Measurements from ENCODE around the gene ARHGAP15.
A peak's percentile ranks its signal among the peaks of the same experiment; 100 is the strongest.

Gene ARHGAP15

DNA sequence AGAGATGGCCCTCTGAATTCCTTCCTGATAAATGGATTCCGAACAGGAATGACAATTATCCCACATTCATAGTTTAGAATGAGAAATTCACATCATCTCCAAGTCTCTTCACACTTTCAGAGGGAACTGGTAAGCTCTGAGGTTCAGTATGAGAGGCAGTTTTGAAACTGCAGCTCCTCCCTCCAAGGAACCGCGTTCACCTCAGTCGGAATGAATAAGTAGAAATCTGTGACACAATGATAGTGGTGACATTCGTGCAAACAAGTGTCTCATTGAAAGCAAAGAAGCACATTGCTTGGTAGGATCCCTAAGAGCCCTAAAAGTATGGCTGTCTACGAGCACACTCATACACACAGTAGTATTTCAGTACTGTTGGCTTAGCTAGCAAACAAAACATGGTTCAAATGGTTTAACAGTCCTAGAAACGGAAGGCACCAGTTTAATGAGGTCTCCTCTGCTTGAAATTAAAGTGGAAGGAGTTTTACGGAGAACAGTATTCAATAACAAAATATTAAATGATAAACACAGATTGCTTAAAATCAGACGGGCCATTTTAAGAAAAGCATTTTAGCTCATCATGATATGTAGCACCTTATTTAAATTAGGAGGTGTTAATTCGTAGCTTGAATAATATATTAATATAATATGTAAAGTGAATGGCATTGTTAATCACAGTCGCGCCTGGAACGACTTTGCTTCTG lies 225.0 kb downstream of the ARHGAP15 start:
- no peak for TF ChIP-seq CTCF (IDR thresholded peaks at IDR 0.05; ENCODE audit: low read depth, low read length)
- H3K36me3 ChIP-seq = no peaks in the 10 kb centered on the region
- DNase-seq = no peak
- no peaks in the 10 kb centered on the region; the same call in 1 of the 2 replicates for H3K4me1 ChIP-seq
- H3K4me3 ChIP-seq (ENCODE audit: low read depth, low read length) = no peak overlapping the region
- H3K27me3 ChIP-seq = no peaks in the 10 kb centered on the region
- no peaks in the 10 kb centered on the region for H3K9me3 ChIP-seq

GRCh38 chr2:143355870-143356269 lies 226.7 kb downstream of the ARHGAP15 start:
- Histone ChIP-seq H3K36me3 (no peaks in the 10 kb centered on the region), H3K4me3 (ENCODE audit: low read depth, low read length) (peak overlapping the region; percentile 34), H3K9me3 (no peaks in the 10 kb centered on the region), H3K4me1 (no peaks in the 10 kb centered on the region; the same call in 1 of the 2 replicates), H3K27me3 (no peaks in the 10 kb centered on the region)
- no peak for TF ChIP-seq CTCF (IDR thresholded peaks at IDR 0.05; ENCODE audit: low read depth, low read length)
- peak; percentile 9 for DNase-seq

DNA sequence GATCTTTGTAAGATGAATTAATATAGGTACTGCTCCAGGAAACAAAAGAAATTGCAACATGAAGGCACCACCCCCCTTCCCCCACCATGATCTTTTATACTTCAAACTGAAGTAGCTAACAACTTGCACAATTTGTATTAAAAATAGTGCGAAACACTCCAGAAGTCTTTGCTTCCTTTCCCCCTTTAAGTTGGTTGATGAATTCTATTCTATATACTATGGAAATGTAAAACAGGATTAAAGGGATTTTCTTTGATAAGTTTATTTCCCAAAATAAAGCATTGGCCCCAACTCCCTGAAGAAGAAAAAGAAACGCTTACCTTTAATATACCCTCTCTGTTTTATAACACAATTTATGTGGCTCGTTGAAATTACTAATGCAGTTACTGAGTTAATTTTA lies 227.1 kb downstream of the ARHGAP15 start:
- Histone ChIP-seq H3K36me3 (no peaks in the 10 kb centered on the region), H3K9me3 (no peaks in the 10 kb centered on the region), H3K4me1 (no peaks in the 10 kb centered on the region; the same call in 1 of the 2 replicates), H3K4me3 (ENCODE audit: low read depth, low read length) (peak overlapping the region; percentile 34), H3K27me3 (no peaks in the 10 kb centered on the region)
- TF ChIP-seq CTCF (IDR thresholded peaks at IDR 0.05; ENCODE audit: low read depth, low read length) = no peak
- DNase-seq = no peak

- no peak for DNase-seq
- Histone ChIP-seq H3K9me3 (no peaks in the 10 kb centered on the region), H3K27me3 (no peaks in the 10 kb centered on the region), H3K36me3 (no peaks in the 10 kb centered on the region), H3K4me3 (ENCODE audit: low read depth, low read length) (no peak overlapping the region), H3K4me1 (no peaks in the 10 kb centered on the region; the same call in 1 of the 2 replicates)
- TF ChIP-seq CTCF (IDR thresholded peaks at IDR 0.05; ENCODE audit: low read depth, low read length) = no peak
Observed at GRCh38 chr2:143356736-143357446, 227.7 kb downstream of the ARHGAP15 start.

- no peak for TF ChIP-seq CTCF (IDR thresholded peaks at IDR 0.05; ENCODE audit: low read depth, low read length)
- H3K4me1 ChIP-seq = no peaks in the 10 kb centered on the region; the same call in 1 of the 2 replicates
- peak; percentile 22 for DNase-seq
Observed at GRCh38 chr2:143357966-143358365, 228.7 kb downstream of the ARHGAP15 start.

DNA sequence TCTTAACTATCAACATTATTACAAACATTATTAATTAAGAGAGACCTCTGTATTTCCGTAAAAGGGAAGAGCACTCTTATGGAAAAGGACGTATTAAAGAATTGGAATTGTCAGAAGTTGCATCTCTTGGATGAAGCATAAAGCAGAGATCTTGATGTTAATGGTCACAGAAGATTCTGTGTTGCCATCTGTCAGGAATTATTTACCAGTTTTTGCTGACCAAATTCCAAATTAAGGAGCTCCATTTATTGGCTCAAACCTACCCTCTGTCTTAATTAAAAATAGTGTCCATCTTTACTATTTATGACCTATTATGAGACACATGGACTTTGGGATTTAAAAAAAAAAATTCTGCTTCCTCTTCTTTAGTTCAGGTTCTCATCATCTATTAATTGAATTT lies 232.1 kb downstream of the ARHGAP15 start:
- H3K4me1 ChIP-seq = no peaks in the 10 kb centered on the region
- no peaks in the 10 kb centered on the region for H3K36me3 ChIP-seq
- H3K4me3 ChIP-seq (ENCODE audit: low read depth, low read length) = no peak overlapping the region
- DNase-seq = no peak
- TF ChIP-seq CTCF (IDR thresholded peaks at IDR 0.05; ENCODE audit: low read depth, low read length) = no peak
- no peaks in the 10 kb centered on the region for H3K9me3 ChIP-seq
- H3K27me3 ChIP-seq = no peaks in the 10 kb centered on the region

More at GRCh38 chr2:143357966-143358365, 228.7 kb downstream of the ARHGAP15 start:
- H3K36me3 ChIP-seq = no peaks in the 10 kb centered on the region
- H3K9me3 ChIP-seq = no peaks in the 10 kb centered on the region
- H3K4me3 ChIP-seq (ENCODE audit: low read depth, low read length) = no peak overlapping the region
- H3K27me3 ChIP-seq = no peaks in the 10 kb centered on the region
